Measurements from ENCODE around the gene LRP11. TPM values are rescaled to one million over a fixed set of nuclear protein-coding genes. Genes with fewer than 3 reads are reported as not detected.

The LRP11 gene
- total and polyA plus RNA-seq, 9 of the 15 experiments (the other 6 are each of a cell fraction or from before 2014, with no cell fraction given): 0.51 to 3.5 (median 2.4) TPM

DNA sequence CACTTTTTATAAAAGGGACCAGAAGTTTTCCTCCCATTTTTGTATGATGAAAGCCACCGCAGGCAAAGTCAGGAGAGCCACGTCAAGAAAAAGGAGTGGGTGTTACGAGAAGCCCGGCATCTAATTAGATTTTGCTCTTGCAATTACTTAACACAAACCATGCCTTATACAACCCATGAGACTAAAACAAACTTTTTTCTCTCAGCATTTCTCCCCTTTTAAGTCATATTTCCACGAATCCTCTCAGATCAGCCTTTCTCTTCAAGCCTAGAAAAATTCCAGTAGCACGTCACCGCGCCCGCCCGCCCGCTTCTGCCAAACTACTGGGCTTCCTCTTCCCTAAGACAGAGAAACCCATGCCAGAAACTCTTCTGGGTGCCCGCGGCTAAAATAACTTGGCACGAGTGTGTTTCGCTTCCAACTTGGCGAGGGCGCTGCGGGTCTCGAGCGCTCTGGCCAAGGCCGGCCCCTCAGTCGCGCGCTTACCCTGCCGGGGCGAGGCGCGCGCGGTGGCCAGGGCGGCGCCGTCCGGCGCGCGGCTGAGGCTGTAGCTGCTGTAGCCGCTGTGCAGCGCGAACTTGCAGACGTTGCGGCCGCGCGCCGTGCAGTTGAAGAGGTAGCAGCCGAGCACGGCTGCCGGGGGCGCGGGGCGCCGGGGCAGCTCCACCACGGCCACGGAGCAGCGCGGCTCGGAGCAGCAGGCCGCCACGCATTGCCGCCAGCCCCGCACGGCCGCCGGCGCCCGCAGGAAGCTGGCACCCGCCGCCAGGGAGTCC, 1.0 kb downstream of the LRP11 start (continued):
- TF ChIP-seq, protein P1, sequence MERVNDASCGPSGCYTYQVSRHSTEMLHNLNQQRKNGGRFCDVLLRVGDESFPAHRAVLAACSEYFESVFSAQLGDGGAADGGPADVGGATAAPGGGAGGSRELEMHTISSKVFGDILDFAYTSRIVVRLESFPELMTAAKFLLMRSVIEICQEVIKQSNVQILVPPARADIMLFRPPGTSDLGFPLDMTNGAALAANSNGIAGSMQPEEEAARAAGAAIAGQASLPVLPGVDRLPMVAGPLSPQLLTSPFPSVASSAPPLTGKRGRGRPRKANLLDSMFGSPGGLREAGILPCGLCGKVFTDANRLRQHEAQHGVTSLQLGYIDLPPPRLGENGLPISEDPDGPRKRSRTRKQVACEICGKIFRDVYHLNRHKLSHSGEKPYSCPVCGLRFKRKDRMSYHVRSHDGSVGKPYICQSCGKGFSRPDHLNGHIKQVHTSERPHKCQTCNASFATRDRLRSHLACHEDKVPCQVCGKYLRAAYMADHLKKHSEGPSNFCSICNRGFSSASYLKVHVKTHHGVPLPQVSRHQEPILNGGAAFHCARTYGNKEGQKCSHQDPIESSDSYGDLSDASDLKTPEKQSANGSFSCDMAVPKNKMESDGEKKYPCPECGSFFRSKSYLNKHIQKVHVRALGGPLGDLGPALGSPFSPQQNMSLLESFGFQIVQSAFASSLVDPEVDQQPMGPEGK (CRISPR knock-in tag; IDR thresholded peaks at IDR 0.05; ENCODE audit: borderline replicate concordance): no peak
- TF ChIP-seq KDM2B (CRISPR knock-in tag; IDR thresholded peaks at IDR 0.05): peak; percentile 80; the same call in 1 of the 2 replicates
- TF ChIP-seq NR2C2 (CRISPR knock-in tag; IDR thresholded peaks at IDR 0.05): no peak
- TF ChIP-seq NR2C2 (tag; IDR thresholded peaks at IDR 0.05): 0 out of 2 replicates have a peak, but pooled peaks have one; percentile 3
- 0 out of 2 replicates have a peak, but pooled peaks have one; percentile 21 for TF ChIP-seq MTA3 (IDR thresholded peaks at IDR 0.05; ENCODE audit: borderline replicate concordance)
- no peak for TF ChIP-seq HDAC2 (IDR thresholded peaks at IDR 0.05)
- TF ChIP-seq, protein P2, sequence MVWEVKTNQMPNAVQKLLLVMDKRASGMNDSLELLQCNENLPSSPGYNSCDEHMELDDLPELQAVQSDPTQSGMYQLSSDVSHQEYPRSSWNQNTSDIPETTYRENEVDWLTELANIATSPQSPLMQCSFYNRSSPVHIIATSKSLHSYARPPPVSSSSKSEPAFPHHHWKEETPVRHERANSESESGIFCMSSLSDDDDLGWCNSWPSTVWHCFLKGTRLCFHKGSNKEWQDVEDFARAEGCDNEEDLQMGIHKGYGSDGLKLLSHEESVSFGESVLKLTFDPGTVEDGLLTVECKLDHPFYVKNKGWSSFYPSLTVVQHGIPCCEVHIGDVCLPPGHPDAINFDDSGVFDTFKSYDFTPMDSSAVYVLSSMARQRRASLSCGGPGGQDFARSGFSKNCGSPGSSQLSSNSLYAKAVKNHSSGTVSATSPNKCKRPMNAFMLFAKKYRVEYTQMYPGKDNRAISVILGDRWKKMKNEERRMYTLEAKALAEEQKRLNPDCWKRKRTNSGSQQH (CRISPR knock-in tag; IDR thresholded peaks at IDR 0.05): no peak
- TF ChIP-seq, protein P3, sequence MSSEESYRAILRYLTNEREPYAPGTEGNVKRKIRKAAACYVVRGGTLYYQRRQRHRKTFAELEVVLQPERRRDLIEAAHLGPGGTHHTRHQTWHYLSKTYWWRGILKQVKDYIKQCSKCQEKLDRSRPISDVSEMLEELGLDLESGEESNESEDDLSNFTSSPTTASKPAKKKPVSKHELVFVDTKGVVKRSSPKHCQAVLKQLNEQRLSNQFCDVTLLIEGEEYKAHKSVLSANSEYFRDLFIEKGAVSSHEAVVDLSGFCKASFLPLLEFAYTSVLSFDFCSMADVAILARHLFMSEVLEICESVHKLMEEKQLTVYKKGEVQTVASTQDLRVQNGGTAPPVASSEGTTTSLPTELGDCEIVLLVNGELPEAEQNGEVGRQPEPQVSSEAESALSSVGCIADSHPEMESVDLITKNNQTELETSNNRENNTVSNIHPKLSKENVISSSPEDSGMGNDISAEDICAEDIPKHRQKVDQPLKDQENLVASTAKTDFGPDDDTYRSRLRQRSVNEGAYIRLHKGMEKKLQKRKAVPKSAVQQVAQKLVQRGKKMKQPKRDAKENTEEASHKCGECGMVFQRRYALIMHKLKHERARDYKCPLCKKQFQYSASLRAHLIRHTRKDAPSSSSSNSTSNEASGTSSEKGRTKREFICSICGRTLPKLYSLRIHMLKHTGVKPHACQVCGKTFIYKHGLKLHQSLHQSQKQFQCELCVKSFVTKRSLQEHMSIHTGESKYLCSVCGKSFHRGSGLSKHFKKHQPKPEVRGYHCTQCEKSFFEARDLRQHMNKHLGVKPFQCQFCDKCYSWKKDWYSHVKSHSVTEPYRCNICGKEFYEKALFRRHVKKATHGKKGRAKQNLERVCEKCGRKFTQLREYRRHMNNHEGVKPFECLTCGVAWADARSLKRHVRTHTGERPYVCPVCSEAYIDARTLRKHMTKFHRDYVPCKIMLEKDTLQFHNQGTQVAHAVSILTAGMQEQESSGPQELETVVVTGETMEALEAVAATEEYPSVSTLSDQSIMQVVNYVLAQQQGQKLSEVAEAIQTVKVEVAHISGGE (CRISPR knock-in tag; IDR thresholded peaks at IDR 0.05): no peak
